CMK (cell line): ENCODE results near the gene CD320.
"Not testable (repeated sequence)": the region's sequence is repeated elsewhere in the genome, so short reads cannot be mapped to it uniquely, and the experiment has no call there.

Experiments
- DNase-seq: peaks from one replicate; pipeline ENCODE4 v3.0.0-alpha.2; 2010; ENCODE audit warnings: low read depth

CD320 gene

DNA sequence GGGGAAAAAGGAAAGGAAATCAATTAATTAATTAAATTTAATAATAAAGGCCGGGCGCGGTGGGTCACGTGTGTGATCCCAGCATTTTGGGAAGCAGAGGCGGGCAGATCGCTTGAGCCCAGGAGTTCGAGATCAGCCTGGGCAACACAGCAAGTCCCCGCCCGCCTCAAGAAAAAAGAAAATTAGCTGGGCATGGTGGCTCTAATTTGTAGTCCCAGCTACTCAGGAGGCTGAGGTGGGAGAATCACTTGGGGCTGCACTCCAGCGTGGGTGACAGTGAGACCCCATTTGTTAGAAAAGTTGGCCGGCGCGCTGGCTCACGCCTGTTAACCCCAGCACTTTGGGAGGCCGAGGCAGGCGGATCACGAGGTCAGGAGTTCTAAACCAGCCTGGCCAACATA lies 733 bp upstream of the CD320 start:
- DNase-seq, result no peak

DNA sequence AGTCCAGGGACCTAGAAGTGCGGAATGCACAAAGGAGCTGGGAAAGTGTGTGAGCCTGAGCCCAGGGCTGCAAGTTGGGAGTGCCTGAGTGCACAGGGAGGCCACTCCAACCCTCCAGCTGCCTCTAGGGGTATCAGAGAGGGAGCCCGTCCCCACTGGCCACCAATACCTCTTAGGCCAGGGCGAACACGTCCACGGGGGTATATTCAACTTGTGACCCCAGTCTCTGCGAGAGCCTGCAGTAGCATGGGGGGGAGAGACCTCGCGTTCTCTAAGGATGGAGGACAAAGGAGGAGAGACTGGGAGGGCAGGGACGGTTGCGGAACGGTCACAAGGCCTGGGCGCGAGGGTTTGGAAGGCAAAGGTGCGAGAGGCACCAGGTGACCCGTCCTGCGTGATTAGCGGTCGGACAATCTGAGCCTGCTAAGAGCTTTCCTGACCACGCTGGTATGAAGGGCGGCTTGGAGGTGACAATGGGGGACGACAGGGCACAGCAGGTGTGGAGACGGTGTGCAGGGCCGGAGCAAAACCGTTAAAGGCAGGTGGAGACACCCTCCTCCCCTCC lies 676 bp downstream of the CD320 start:
- no peak for DNase-seq

DNA sequence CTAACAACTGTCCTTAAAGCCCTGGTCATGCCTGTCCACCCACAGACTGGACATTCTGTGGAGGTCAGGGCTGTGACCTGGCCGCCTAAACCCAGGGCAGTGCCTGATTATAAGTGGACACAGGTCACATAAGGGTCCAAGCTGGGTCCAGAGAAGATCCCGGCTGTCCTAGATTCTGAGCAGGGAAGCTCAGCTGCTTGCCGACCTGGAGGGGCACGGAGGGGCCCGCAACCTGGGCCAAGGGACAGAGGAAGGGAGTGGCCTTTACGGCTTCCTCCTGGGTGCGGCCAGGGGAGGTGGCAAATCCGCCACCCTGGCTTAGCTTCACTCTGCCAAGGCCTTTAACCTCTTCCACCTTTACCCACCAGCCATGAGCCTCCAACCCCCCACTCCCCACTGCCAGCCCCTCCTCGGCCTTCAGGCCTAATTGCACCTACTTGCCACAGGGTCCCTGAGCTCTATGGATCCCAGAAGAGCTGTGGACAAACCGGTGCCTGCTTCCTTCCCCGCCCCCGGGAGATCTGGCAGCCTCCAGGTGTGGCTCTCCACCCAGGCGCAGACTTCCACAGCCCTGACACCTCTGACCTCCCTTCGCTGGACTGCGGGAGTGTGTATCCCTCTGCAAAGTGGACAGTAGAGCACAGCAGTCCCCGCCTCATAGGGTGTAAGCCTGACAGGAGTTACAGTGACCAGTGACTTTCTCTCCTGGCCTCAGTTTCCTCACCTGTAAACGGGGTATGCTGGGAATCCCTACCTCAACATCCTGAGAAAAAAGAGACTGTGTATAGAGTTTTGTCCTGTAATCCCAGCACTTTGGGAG lies 1.7 kb downstream of the CD320 start:
- no peak for DNase-seq

DNA sequence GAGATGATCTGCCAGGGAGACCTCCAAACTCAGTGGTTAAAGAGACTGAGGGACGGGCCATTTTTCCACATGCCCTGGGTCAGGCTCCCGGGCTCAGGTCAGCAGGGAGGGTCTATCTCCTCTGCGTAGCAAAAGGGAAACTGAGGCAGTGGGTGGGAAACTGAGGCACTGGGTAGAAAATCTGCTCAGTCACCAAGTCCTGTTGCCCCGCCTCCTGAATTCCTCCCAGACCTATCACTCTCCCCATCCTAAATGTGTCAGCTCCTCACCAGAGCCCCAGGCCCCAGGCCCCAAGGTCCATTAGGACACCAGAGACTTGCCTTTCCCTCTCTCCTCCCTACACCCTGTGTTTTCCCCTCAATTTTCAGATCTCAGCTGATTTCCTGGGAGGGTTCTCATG lies 2.4 kb downstream of the CD320 start:
- no peak for DNase-seq

DNA sequence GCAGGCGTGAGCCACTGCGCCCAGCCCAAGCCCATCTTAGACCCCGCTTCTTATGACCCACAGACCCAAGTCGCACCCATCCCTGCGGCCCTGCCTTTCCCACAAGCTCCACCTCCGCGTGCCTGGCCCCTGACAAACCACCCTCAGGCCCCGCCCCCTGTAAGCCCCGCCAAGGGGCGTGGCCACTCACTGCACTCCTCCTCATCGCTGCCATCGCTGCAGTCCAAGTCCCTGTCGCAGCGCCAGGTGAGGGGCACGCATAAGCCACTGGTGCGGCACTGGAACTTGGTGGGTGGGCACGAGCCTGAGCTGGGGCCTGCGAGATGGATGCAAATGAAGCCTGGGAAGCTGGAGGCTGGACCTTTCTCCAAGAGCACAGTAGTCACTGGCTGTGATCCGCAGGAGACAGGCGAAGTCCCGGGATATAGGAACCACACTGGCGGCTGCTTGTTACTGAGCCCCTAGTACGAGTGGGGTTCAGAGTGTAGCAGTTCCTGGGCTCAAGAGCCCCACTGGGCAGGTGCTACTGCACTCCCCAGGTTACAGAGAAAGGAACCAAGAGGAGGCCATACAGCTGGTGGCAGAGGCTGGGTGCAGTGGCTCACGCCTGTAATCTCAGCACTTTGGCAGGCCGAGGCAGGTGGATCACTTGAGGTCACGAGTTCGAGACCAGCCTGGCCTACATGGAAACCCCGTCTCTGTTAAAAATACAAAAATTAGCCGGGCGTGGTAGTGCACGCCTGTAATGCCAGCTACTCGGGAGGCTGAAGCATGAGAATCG lies 3.1 kb downstream of the CD320 start:
- DNase-seq, result no peak

DNA sequence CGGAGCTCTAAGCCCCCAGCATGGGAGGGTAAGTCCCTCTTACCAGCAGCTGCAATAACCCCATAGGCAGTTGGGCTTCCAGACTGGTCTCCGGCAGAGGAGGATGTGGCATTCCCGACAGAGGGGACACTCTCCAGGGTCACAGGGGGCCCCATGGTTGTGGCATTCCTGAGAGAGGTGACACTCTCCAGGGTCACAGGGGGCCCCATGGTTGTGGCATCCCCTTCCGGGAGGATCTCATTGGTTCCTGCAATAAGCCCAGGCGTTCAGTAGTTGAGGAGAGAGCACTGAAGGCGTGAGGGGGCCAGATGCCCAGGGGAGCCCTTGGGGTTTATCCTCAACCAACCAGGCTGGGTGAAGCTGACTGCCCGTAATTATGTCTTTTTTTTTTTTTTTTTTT lies 5.4 kb downstream of the CD320 start:
- no peak for DNase-seq

DNA sequence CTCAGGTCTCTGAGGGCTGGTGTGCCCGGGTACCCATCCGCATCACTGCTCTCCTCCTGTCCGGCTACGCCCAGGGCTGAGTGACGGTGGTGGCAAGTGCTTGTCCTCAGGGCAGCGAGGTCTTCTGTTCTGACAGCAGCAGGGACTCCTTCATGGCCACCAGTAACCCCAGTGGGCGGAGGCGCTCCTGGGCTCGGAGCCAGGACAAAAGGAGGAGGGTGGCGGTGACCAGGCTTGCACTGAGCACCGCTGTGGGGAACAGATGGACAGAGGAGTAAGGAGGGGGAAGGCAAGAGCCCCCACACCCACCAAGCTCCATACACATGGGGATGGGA lies 5.8 kb downstream of the CD320 start:
- no peak for DNase-seq

DNA sequence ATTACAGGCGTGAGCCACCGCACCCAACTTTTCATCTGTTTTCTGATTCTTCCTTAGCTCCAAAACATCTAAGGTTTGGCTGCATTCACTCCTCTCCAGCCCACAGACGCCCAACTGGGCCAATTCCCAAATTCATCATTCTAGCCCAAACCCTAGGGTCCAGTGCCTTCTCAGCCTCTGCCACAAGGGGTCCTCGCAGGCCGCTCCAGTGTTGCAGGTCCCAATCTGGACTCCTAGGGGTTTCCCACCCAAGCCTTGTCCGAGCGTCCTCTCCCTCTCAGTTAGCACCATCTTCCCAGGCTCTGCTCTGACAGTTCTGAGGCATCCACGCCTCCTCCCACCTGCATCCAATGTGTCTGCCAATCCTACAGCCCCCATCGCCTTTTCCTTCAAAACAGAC lies 16.8 kb downstream of the CD320 start:
- DNase-seq, result not testable (repeated sequence)

DNA sequence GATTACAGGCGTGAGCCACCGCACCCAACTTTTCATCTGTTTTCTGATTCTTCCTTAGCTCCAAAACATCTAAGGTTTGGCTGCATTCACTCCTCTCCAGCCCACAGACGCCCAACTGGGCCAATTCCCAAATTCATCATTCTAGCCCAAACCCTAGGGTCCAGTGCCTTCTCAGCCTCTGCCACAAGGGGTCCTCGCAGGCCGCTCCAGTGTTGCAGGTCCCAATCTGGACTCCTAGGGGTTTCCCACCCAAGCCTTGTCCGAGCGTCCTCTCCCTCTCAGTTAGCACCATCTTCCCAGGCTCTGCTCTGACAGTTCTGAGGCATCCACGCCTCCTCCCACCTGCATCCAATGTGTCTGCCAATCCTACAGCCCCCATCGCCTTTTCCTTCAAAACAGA lies 31.6 kb downstream of the CD320 start:
- DNase-seq, result not testable (repeated sequence)

DNA sequence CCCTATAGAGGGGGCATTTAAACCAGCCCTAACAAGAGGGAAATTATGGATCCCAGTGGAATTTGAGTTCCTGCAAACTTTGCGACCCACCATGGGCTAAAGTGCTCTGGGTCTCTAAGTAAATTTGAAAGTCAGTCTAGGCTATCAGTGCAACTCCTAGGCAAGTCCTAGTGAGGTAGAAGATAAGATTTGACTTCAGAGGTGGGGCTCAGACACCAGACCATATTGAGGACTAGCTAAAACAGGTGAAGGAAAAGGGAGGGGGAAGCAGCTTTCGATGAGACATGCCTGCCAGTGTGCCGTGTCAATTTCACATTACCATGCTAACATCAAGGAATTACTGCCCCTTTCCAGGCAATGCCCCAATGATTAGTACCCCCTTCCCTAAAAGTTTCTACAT lies 38.4 kb downstream of the CD320 start:
- no peak for DNase-seq

DNA sequence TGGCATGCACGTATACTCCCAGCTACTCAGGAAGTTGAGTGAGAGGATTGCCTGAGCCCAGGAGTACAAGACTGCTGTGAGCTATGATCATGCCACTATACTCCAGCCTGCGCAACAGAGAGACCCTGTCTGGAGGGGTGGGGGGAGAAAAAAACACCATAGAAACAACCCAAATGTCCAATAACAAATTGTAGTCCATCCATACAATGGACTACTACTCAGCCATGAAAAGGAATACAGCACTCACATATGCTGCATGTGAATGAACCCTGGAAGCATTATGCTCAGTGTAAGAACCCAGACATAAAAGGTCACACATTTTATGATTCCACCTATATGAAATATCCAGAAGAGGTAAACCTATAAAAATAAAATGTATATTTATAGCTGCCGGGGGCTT lies 42.3 kb downstream of the CD320 start:
- DNase-seq, result no peak

DNA sequence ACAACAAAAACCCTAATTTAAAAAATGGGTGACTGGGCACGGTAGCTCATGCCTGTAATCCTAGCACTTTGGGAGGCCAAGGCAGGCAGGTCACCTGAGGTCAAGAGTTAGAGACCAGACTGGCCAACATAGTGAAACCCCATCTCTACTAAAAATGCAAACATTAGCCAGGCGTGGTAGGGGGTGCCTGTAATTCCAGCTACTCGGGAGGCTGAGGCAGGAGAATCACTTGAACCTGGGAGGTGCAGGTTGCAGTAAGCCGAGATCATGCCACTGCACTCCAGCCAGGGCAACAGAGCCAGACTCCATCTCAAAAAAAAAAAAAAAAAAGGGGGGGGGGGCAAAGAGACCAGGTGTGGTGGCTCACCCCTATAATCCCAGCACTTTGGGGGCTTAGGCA lies 43.9 kb downstream of the CD320 start:
- not testable (repeated sequence) for DNase-seq

DNA sequence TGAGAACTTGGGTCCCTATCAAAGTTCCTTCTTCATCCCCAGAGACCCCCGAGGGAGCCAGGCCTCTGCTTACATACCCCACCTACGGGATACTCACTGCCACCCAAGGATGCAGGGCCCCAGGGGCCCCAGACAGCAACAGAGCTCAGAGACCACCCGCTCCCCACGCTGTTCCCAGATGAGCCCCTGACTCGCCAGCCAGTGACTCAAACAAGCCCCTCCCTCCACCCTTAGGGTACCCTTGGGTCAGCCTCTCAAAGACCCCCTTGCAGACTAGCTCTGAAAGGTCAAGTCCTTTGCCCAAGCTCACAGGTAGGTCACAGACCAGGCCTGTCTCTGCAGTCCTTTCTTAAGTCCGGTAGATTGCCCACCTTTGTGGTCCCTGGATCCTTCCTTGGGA lies 45.7 kb downstream of the CD320 start:
- no peak for DNase-seq

DNA sequence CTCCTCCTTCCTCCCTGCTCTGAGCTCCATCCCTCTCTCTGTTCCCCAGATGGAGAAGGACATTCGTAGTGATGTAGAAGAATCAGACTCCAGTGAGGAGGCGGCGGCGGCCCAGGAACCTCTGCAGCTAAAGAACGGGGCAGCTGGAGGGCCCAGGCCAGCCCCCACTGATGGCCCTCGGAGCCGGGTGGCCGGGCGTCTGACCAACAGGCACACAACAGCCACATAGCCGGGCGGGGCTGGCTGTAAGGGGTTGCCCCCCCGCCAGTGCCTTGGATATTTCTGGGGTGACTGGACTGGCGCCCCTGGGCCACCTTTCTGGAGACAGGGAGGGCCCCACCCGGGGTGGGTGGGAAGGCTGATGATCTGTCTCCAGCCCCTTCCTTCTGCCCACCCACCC lies 46.3 kb downstream of the CD320 start:
- DNase-seq, result no peak

DNA sequence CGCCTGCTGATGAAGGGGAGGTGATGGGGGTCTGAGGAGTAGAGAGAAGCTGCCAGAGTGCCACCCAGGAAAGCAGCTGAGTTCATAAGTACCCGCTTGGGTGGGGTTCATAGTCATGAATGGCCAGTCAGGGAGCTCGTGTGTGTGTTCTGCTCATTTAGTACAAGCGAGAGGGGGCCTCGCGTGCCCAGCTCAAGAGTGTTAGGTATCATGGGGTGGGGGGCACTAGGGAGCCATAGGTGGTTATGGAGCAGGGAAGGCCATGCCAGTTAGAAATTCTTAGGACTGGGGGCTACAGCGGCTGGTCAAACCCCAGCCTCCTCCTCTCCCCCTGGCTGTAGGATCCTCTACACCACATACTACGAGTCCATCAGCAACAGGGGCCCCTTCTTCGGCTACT lies 46.8 kb downstream of the CD320 start:
- no peak for DNase-seq

DNA sequence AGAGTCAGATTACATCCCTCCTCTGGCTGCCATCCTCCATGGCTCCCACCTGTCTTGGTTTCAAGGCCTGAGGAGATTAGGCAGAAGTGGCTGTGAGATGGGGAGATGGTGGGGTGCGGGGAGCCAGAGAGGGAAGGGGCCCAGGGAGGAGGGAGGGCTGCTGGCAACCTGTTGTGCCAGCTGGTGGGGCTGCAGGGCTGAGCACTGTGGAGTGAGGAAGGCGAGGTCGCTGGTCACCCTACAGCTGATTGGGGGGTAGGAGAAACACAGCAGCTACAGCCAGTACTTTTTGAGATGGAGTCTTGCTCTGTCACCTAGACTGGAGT lies 48.3 kb downstream of the CD320 start:
- no peak for DNase-seq

DNA sequence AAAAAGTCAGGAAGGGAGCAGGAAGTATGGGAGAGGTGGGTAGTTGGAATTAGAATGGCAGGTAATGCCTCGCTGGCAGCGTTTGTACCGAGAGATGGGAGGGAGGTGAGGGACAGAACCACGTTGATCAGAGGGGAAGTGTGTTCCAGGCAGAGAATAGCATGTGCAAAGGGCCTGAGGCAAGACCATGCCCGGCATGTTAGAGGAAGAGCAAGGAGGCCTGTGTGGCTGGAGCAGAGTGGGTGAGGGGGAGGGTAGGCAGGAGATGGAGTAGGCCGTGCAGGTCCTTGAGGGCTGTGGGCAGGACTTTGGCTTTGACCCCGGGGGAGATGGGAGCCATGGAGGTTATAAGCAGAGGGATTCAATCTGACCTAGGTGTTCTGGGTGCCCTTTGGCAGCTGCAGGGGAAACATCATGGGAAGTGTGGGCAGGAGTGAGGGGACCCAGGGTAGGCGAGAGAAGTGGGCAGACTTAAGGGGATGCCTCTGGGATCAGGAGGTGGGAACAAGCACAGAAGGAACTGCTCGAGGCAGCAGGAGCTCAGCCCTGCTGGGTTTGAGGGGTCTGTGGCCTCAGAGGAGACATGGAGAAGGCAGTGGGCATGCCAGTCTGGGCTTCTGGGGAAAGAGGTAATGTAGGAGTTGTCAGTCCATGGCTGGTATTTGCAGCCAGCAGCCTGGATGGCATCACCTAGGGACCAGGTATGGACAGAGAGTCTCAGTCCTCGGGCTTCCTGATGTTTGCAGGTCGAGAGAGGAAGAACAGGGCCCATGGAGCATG lies 48.8 kb downstream of the CD320 start:
- no peak for DNase-seq

DNA sequence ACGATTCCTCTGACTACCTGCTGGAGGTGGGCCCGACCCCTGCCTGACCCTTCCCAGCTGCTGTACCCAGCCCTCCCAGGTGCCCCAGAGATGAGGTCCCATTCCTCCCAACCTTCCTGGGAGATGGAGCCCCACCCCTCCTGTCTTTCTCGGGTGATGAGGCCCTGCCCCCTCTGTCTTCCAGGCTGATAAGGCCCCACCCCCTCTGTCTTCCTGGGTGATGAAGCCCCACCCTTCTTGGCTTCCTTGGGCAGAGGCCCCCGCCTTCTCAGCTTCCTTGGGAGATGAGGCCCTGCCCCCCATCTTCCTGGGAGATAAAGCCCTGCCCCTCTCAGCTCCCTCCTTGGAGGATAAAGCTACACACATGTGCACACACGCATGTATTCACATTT lies 51.1 kb downstream of the CD320 start:
- DNase-seq, result no peak

DNA sequence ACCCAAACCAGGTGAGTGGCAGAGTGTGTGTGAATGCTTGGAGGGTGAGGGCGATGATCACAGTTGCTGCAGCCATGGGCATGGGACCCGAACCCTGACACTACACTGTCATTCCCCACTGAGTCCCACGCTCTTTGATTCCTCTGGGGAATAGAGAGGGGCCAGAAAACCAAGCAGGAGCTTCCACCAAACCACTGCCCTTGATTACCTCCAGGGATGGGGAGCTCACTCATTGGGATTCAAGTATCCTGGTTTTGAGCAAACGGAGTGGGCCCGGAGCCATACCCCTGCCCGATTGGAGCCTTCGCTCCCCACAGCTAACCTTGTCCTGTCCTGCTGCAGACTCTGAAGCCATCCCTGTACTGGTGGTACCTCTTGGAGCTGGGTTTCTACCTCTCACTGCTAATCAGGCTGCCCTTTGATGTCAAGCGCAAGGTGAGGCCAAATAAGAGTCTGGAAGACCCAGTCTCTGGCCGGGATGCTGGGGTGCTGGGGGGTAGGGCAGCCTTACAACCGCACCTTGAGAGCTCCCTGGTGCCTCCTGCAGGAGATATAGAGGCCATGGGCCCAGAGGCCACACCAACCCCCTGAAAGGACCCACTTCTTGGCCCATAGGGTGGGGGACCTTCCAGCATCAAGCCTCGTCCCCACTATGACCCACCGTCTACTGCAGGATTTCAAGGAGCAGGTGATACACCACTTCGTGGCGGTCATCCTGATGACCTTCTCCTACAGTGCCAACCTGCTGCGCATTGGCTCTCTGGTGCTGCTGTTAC lies 51.7 kb downstream of the CD320 start:
- DNase-seq, result no peak

DNA sequence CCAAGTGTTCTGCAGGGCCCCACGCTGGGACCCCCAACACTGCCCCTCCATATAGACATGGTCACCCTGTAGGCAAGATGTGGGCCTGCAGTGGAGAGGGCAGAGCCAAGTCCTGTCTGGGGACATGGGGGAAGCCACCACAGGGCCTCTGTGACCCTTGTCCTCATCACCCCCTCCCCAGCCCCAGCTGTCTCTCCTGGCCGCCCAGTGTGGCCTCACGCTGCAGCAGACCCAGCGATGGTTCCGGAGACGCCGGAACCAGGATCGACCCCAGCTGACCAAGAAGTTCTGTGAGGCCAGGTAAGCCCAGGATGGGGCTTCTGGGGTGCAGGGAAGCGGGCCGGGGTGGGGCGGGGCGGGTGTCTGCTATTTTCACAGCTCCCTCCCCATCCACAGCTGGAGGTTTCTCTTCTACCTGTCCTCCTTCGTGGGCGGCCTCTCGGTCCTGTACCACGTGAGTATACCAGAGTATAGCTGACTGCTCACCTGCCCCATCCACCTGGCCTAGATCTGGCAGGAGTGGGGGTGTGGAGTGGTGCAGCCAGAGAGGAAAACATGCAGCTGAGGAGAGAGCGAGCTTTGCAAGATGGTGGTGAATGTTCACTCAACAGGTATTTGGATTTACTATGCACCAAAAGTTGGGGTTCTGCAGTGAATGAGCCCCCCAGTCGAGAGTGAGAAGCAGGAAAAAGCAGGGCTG lies 52.6 kb downstream of the CD320 start:
- no peak for DNase-seq

DNA sequence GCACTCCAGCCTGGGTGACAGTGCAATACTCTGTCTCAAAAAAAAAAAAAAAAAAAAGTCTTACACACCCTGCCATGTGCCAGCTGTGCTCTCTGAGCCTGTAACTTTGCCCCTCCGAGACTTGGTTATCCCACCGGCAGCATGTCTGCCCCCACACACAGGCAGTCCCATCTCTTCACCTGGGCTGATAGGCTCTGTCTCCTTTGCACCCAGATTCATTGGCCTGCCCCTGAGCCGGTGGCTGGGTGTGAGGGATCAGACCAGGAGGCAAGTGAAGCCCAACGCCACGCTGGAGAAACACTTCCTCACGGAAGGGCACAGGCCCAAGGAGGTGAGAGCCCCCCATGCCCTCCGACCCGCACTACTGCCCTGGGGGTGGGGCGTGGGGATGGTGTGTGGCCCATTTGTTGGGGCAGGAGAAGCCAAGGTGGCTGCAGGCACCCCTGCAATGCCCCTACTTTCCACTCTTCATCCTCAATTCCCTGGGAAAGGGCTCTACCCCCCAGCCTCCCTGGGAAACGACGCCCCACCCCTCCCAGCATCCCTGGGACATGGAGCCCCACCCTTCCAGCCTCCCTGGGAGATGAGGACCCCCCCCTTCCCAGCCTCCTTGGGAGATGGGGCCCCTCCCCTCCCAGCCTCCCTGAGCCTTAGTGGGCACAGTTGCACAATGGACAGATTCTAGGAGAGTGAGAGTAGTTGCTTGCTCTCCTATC lies 53.7 kb downstream of the CD320 start:
- no peak for DNase-seq
